Upper lobe of left lung (tissue), 6 donors: ENCODE data around the gene PPP4R3A. TPM values are rescaled to one million over a fixed set of nuclear protein-coding genes. Genes with fewer than 3 reads are reported as not detected.
"Not testable (repeated sequence)": the region's sequence is repeated elsewhere in the genome, so short reads cannot be mapped to it uniquely, and the experiment has no call there.

ENCODE experiments used
- ATAC-seq, 2 donors: fragments of 200-7000 bp; cut with Tn5 transposase; one replicate each; pipeline ENCODE4 v1.9.1; 2022; ENCODE audit warnings: mild to moderate bottlenecking in 2 of 2, moderate library complexity in 2 of 2; ENCODE audit not compliant: low FRiP score in 2 of 2
- DNase-seq, 2 donors: peaks; one replicate each; pipeline ENCODE4 v3.0.0-alpha.2; 2019 to 2020
- H3K27ac ChIP-seq, 4 donors: fragments of 200-600 bp; sonication (generic); one replicate each; pipeline ENCODE4 v1.5.1; 2016 to 2019
- H3K27me3 ChIP-seq, 4 donors: fragments of 200-600 bp; sonication (generic); one replicate each; pipeline ENCODE4 v1.5.1; 2017 to 2019
- H3K36me3 ChIP-seq, 4 donors: fragments of 200-600 bp; sonication (generic); one replicate each; pipeline ENCODE4 v1.5.1; 2016 to 2019
- H3K4me1 ChIP-seq, 4 donors: fragments of 200-600 bp; sonication (generic); one replicate each; pipeline ENCODE4 v1.5.1; 2018 to 2019
- H3K4me3 ChIP-seq, 4 donors: fragments of 200-600 bp; sonication (generic); one replicate each; pipeline ENCODE4 v1.5.1; 2017 to 2019; ENCODE audit warnings: mild to moderate bottlenecking in 2 of 4, moderate library complexity in 1 of 4
- H3K9me3 ChIP-seq, 4 donors: fragments of 200-600 bp; sonication (generic); one replicate each; pipeline ENCODE4 v1.5.1; 2018 to 2019
- CTCF ChIP-seq, 6 experiments: fragments of 450-650 bp in 4 of 6; fragments of 200-600 bp in 2 of 6; sonication (generic) in 2 of 6; IDR thresholded peaks; one replicate each; pipeline ENCODE4 v1.5.1; 2016 to 2019; ENCODE audit warnings: antibody characterized with exemption in 6 of 6
- EP300 ChIP-seq, 4 donors: sonication (generic); formaldehyde crosslinking; IDR thresholded peaks; one replicate each; pipeline ENCODE4 v1.5.1; 2017; ENCODE audit warnings: antibody characterized with exemption in 4 of 4, control low read depth in 2 of 4
- POLR2A ChIP-seq, 4 donors: fragments of 450-650 bp; IDR thresholded peaks; one replicate each; pipeline ENCODE4 v1.5.1; 2016 to 2017; ENCODE audit warnings: antibody characterized with exemption in 4 of 4, mild to moderate bottlenecking in 2 of 4
- POLR2AphosphoS5 ChIP-seq, 2 donors: sonication (generic); formaldehyde crosslinking; IDR thresholded peaks; one replicate each; pipeline ENCODE4 v1.5.1; 2017; ENCODE audit warnings: antibody characterized with exemption in 2 of 2
- WGBS, 2 donors: methylation state at CpG; one replicate each; pipeline ENCODE4 v1.1.5; 2017 to 2018; 5-methylcytosine and 5-hydroxymethylcytosine counted together
- total RNA-seq, 6 donors: library from RNA; depleted of rRNA in 4 of 6; stranded (reverse); fragments of >200 nt in 4 of 6; gene quantifications; one replicate each; pipeline versions ENCODE4 v1.1.0 to v1.2.1, GENCODE V29; 2016 to 2021
- donor health status: DM: no; HTN: no; CAD: no; lungs with moderate emphysema.
- donor health status: DM: no; HTN: yes; CAD: no; lungs with severe emphysema.

Gene PPP4R3A
- total RNA-seq, 6 donors from 2014 or later: 67.9 to 111 (median 77.0) TPM

GRCh38 chr14:91545946-91546716, 36.0 kb upstream of the PPP4R3A start:
- WGBS, 2 donors: 77% methylated on average over 5 of the region's 5 CpGs
- Histone ChIP-seq H3K9me3 (peaks cover 0 to 7% (median 2%) of the 10 kb centered on the region in 4 donors), H3K27ac (no peak overlapping the region), H3K4me3 (no peak overlapping the region), H3K27me3 (no peaks in the 10 kb centered on the region), H3K36me3 (no peaks in the 10 kb centered on the region), H3K4me1 (no peaks in the 10 kb centered on the region)
- DNase-seq: no peak
- TF ChIP-seq EP300 (IDR thresholded peaks at IDR 0.05) (no peak), POLR2AphosphoS5 (IDR thresholded peaks at IDR 0.05) (no peak), POLR2A (IDR thresholded peaks at IDR 0.05) (no peak), CTCF (IDR thresholded peaks at IDR 0.05) (no peak)
- no peak for ATAC-seq

GRCh38 chr14:91545204-91545603, 35.1 kb upstream of the PPP4R3A start:
- Histone ChIP-seq H3K4me3 (no peak overlapping the region), H3K36me3 (no peaks in the 10 kb centered on the region), H3K27ac (no peak overlapping the region), H3K9me3 (peaks cover 0 to 7% (median 2%) of the 10 kb centered on the region in 4 donors), H3K27me3 (no peaks in the 10 kb centered on the region), H3K4me1 (no peaks in the 10 kb centered on the region)
- TF ChIP-seq POLR2AphosphoS5 (IDR thresholded peaks at IDR 0.05) (no peak), POLR2A (IDR thresholded peaks at IDR 0.05) (no peak), CTCF (IDR thresholded peaks at IDR 0.05) (no peak), EP300 (IDR thresholded peaks at IDR 0.05) (no peak)
- ATAC-seq (no peak), DNase-seq (no peak)

- Histone ChIP-seq H3K27ac (no peak overlapping the region), H3K27me3 (no peaks in the 10 kb centered on the region), H3K36me3 (no peaks in the 10 kb centered on the region), H3K4me3 (no peak overlapping the region), H3K9me3 (no peaks in the 10 kb centered on the region), H3K4me1 (no peaks in the 10 kb centered on the region)
- DNase-seq (no peak), ATAC-seq (no peak)
- TF ChIP-seq EP300 (IDR thresholded peaks at IDR 0.05) (no peak), POLR2AphosphoS5 (IDR thresholded peaks at IDR 0.05) (no peak), POLR2A (IDR thresholded peaks at IDR 0.05) (no peak), CTCF (IDR thresholded peaks at IDR 0.05) (no peak)
- WGBS, 2 donors: 89 to 92% methylated on average over 3 of the region's 3 CpGs
Observed at GRCh38 chr14:91536327-91536726, 26.2 kb upstream of the PPP4R3A start.

- H3K27ac ChIP-seq, DNase-seq, H3K4me1 ChIP-seq, H3K4me3 ChIP-seq, H3K36me3 ChIP-seq, H3K9me3 ChIP-seq, H3K27me3 ChIP-seq, ATAC-seq: not testable (repeated sequence)
- WGBS, 2 donors: 85 to 89% methylated on average over 5 of the region's 5 CpGs
Observed at GRCh38 chr14:91534059-91534458, 23.9 kb upstream of the PPP4R3A start.

GRCh38 chr14:91533623-91534022, 23.5 kb upstream of the PPP4R3A start:
- H3K4me3 ChIP-seq: no peak overlapping the region
- H3K36me3 ChIP-seq: no peaks in the 10 kb centered on the region
- H3K27ac ChIP-seq: no peak overlapping the region
- H3K9me3 ChIP-seq: no peaks in the 10 kb centered on the region
- TF ChIP-seq POLR2AphosphoS5 (IDR thresholded peaks at IDR 0.05): no peak
- TF ChIP-seq CTCF (IDR thresholded peaks at IDR 0.05): no peak
- TF ChIP-seq POLR2A (IDR thresholded peaks at IDR 0.05): no peak
- no peak for TF ChIP-seq EP300 (IDR thresholded peaks at IDR 0.05)
- DNase-seq: no peak
- no peaks in the 10 kb centered on the region for H3K27me3 ChIP-seq
- no peaks in the 10 kb centered on the region for H3K4me1 ChIP-seq
- ATAC-seq: no peak
- 79 to 83% methylated on average over 3 of the region's 3 CpGs for WGBS, 2 donors
